GM21390 (cell line): ENCODE data around the gene ATP5MC3.

ENCODE experiments used
- ATAC-seq: cut with Tn5 transposase; IDR thresholded peaks from one replicate; pipeline ENCODE4 v1.9.1; 2021; ENCODE audit not compliant: unreplicated experiment

The ATP5MC3 gene

DNA sequence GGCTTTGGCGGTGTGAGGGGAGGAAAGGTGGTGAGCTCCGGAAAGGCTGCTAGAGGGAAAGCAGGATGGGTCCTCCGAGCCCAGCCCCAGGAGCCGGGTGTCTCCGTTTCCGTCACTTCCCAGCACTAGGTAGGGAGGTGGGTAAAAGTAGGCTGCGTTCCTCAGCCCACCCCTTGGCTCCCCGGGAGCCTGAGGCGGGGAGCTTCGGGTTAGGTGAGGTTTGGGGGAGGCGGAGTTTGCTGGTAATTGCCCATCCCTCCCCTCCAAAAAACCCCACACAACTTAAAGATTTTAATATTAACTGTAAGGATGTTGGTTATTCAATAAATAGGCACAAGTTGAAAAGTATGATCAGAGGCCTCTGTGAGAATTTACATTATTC is 13.0 kb downstream of the ATP5MC3 start:
- peak; percentile 23 for ATAC-seq

DNA sequence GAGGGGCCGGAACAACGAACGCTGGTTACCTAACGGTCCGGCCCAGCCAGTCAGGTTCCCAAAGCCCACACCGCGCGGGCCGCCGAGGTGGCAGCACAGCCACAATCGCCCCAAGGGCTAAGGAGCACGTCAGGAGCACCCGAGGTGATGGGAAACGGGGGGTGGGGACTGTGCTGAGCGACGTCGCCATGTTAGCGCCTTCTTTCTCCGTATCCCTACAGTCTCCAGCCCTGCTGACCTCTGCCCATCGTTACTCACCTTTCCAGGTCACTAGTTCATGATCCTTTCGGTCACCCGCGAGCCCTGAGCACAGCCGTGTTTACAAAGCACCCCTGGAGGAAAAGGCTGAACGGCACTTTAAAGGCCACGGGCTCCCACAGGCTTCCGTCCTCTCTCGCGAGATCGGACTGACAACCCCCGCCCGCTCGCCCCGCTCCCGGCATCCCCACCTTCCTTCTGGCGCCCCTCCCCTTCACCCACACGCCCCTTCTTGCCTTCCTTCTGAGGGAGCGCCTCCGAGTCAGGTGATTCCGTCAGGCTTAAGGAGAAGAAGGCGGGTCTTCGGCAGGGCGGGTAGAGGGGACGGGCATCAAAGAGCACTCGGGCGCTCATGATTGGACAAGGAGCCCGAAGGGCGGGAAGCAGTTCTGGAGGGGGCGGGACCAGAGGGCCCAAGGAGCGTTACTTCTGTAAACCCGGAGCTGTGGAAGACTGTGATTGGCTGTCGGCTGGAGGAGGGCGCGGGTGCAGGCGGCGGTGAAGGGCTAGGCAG is 13.5 kb downstream of the ATP5MC3 start, which contains the start of gene ATF2:
ATF2 (minus strand) TSS at position 412 of the 772 bp plus-strand sequence. CDS start 31,760 bp downstream, outside the sequence.
- ATAC-seq: peak; percentile 95

DNA sequence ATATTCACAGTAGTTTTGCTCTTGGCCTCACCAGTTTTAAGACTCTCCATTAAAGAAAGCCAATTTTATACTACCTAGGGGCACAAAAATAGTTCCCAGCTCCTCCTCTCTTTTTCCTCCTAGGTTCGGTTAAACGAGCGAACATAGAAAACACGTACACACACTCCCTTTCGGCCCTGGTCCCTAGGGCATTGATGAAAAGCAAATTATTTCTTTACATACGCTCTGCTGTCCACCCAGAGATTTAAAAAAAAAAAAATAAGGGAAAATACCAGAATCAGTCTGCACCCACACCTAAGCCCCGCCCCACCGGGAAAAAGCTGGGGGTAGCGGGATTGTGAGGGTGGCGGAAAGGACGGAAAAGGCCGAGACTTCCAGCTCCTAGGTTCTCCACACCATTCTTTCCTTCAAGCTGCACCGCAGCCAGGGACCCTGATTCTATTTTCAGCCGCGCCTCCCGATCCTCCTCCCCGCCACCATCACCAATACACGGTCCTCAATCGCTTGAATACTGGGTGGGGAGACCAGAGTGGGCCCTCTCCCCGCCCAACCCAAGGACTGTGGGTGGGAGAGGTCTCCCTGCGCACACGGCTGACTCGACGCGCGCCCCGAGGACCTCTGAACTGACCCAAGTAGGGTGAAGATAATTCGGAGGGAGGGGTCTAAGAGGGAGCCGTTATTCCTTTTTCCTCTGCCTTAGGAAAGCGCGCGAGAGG is 14.3 kb downstream of the ATP5MC3 start:
- ATAC-seq: peak; percentile 2

DNA sequence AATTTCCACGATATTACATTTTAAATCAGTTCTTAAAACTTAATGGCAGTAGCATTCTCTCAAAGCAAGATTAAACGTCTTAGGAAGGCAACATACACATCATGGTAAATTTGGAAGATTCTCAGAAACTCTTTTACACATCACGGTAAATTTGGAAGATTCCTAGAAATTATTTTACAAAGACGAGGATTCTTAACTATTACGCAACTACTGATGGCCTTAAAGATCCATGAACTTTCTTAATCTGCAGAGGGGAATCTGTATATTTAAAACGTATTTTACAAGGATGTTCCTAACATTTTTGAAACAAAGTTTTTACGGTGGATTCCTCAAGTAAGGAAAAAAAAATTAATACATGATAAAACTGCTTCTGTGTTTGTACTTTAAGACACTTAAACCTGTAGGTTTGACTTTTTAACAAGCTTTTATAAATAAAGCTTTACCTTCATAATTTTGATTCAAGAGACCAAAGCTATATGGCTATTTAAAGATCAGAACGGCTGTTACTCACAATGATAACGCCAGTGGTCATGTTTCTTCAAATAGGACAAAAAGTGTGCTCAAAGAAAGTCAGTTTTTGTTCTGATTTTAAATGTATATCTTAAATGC is 15.2 kb downstream of the ATP5MC3 start:
- ATAC-seq: no peak

DNA sequence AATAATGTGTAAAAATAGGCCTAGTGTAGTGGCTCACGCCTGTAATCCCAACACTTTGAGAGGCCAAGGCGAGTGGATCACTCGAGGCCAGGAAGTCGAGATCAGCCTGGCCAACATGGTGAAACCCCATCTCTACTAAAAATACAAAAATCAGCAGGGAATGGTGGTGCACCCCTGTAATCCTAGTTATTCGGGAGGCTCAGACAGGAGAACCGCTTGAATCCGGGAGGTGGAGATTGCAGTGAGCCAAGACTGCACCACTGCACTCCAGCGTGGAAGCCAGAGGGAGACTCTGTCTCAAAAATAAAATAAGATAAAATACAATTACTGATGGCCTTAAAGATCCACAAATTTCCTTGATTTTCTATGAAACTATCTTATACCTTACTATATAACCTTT is 17.3 kb downstream of the ATP5MC3 start:
- ATAC-seq: no peak

DNA sequence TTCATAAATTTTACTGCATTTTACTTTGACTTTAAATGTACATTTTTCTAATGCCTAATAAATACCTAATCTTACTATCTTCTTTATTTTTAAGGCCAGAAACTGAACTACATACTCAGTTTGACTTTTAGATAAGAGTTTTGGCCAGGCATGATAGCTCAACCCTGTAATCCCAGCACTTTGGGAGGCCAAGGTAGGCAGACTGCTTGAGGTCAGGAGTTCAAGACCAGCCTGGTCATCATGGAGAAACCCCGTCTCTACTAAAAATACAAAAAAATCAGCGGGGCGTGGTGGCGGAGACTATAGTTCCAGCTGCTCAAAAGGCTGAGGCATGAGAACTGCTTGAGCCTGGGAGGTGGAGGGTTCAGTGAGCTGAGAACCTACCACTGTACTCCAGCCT is 22.6 kb downstream of the ATP5MC3 start:
- no peak for ATAC-seq

DNA sequence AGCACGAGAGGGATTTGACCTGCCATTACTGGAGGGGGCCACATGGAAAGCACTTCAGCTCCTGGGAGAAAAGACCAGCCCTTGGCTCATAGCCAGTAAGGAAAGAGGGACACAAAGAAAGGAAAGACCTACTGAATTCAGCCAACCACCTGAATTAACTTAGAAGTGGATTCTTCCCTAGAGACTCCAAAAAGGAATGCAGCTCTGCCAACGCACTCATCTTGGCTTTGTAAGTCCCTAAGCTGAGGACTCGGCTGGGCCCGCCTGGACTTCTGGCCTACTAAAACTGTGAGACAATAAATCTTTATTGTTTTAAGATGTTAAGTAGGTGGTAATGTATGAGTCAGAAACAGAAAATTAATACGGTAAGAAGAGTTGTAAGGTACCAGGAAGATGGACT is 25.0 kb downstream of the ATP5MC3 start:
- ATAC-seq: no peak

DNA sequence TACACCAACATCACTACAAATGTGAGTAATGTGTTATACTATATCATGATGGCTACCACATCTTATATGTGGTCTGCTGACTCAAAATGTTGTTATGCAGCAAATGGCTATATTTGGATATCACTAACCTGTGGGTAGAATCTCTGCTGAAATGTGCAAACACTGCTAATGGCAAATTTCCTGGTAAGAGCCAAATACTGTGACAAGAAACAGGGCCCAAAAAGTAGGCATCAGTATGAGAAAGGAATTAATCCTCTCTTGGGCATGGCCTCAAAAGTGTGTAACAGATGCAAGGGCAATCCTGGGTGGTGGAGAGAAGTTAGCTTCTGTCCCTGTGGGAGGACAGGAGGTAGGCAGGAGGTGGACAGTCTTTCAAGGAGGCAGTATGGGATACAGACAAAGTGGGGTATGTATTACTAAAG is 26.8 kb downstream of the ATP5MC3 start:
- peak; percentile 69 for ATAC-seq

DNA sequence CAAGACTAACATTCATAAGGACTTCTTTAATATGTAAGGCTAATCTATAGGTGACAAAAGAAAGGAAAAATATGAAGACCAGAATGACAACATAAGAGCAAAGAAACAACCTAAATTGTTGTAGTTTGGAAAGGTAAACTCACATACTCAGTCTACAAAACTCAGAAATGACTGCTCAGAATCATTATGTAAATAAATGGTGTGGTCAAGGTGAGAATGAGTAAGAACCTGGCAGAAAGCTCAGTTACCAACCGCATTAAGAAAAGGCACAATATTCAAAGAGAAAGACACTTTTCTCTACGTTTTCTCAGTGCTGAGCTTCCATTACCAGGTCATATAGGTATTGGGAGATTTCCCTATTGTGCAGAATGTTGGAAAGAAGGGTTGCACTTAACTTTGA is 29.3 kb downstream of the ATP5MC3 start:
- ATAC-seq: peak; percentile 81

DNA sequence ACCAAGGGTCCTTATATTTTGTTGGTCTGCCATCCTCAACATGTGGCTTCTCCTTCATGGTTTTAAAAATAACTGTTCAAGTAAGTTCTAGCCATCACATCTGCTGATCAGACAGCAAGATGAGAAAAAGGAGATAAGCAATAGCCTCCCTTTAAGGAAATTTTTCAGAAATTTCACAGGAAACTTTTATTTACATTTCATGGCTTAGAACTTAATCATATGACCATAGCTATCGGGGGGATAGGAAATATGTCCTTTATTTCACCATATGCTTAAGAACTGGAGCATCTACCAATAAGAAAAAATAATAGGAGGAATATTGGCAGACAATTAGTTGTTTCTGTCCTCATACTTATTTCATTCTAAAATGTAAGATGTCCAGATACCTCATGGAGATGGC is 29.7 kb downstream of the ATP5MC3 start:
- no peak for ATAC-seq

DNA sequence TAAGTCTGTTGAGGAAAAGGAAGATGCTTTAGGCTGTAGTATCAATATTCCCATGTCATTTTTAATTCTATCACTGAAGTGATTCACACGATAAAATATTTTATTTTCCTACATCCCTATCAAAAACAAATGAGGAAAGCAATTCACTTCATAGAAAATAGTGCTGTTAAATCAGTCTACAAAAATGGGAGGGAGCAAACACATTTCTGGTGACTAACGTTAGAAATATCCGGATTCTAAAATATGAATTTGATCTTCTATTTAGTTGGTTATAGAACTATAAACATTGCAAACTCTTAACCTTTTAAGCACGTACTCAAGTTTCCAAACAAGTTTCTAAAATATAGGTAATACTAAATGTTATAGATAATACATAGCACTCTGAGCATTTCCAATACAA is 34.3 kb downstream of the ATP5MC3 start:
- ATAC-seq: no peak

DNA sequence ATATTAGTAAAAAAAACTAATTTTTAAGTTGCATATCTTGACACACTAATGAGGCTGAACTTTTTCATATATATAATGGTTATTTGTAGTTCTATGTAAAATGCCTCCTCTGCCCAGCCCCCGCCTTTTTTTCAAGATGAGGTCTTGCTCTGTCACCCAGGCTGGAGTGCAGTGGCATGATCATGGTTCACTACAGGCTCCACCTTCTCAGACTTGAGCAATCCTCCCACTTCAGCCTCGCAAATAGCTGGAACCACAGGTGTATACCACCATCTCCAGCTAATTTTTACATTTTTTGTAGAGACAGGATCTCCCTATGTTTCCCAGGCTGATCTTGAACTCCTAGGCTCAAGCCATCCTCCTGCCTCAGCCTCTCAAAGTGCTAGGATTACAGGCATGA is 37.8 kb downstream of the ATP5MC3 start:
- no peak for ATAC-seq

DNA sequence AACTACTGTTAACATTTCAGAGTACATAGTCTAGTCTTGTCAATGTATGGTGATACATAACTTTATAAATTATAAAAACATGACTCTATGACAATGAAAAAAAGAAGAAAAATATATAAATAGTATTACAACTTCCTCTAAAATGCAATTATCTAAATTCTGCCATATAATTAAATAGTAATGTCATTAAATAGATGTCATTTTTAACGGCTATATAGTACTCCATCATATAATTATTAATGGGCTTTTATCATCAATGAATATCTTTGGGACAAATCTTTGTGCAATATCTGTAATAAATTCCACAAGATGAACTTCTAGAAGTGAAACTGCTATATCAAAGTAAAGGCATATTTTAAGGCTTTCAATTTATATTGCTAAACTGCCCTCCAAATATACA is 38.3 kb downstream of the ATP5MC3 start:
- no peak for ATAC-seq

DNA sequence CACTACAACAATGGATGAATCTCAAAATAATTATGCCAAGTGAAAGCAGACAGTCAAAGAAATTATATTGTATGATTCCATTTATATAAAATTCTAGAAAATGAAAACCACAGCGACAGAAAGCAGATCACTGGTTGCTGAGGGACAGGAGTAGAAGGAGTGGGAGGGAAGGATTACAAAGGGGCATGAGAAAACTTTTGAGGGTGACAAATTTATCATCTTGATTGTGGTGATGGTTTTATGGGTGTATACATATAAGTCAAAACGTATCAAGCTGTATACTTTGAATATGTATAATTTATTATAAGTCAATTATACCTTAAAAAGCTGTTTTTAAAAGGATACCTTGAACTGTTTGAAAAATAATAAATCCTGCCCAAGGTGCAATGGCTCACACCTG is 41.2 kb downstream of the ATP5MC3 start:
- no peak for ATAC-seq

DNA sequence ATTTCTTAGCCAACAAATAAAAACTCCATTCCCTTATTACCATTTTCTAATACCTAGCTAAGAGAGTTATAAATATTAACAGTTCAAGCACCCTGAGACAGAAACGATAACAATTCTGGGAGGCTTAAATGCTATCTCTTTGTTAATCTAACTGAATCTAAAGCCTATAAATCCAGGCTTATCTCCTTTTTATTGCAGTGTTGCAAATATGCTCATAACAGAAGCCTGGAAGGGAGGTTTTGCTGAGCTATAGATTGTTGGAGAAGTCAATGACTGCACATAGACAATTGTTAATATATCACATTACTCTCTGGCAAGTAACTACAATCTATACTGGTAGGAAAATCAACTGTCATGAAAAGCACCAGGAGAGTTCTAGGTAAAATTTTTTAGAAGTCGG is 43.7 kb downstream of the ATP5MC3 start:
- ATAC-seq: no peak

DNA sequence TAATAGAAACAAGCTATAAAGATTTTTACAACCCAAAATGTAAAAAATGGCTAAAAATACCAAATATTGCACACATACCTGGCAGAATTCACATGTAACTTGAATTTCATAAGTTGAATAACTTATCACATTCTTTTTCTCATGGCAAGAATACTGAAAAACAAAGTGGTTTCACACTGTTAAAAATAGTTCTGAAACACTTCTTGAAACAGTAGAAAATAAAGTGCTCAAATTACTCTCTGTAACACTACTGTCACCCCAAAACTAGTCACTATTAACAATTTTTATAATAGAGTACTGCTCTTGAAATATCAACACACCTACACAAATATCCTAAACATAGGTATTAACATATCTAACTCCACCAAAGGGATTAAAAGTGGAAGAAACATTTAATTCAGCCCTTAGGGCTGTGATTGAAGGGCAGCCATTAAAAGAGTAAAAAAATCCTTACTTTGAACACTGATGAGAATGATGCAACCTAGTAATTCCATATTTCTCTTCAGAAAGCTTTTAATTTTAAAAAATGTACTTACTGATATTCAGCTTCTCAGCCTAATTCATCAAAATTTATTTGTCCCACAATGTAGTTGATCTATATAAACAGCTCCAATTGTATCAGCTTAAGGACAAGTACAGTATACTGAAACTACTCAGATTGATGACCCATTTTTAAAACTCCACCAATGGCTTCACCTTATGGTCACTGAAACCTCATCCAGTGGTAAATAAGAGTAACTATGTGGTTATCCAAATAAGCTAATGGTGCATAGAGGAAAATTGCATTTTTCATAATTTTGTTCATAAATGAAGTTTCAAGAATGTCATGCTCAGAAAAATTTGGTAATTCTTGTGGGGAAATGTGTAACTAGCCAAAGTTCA is 44.9 kb downstream of the ATP5MC3 start:
- peak; percentile 77 for ATAC-seq

DNA sequence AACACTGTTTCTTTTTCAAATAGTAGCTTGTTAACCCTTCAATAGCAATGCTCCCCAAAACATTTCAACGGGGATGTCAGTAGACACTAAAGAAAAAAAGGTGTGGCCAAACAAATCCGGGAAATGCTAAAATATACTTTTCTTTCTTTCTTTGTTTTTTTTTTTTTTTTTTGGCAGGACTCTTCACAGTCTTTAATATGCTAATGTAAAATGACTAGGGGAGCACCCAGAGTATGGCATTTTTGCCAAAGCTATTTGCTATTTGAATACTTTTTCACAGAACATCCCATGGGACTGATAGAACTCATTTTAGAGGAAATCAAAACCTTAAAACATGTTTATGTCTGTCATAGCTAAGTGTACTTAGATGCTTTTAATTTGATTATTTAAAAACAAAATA is 45.6 kb downstream of the ATP5MC3 start:
- no peak for ATAC-seq

DNA sequence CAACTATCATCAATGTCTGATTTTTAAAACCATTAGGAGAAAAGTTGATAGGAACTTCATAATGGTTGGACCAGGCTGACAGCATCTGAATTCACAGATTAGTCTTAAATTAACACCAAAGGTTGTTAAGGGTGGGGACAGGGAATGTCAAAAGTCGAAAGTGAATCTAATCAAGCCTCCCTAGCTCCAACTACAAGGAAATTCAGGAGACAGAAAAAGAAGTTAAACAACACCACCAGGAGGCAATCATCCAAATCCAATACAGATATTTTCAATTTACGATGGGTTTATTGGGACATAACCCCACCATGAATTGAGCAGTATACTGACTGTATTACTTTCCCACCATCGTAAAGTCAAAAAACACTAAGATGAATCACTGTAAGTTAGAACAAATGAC is 46.3 kb downstream of the ATP5MC3 start:
- no peak for ATAC-seq

DNA sequence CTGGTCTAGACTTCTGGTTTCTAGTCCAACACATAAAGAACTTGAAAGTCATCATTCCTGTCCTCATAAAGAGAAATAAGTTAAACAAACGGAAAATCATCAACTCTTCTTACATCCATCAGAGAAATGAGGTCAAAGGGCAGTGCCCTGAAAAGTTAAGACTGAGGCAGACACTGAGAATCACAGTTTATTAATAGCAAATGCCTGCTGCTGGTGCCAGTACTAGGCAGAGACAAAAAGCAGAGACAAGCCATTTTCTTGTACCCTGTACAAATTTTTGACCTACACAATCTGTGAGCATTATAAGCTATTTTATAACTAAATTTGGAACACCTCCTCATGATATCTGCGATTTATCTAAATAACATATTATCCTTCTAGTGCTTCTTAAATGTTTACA is 50.3 kb downstream of the ATP5MC3 start:
- no peak for ATAC-seq

DNA sequence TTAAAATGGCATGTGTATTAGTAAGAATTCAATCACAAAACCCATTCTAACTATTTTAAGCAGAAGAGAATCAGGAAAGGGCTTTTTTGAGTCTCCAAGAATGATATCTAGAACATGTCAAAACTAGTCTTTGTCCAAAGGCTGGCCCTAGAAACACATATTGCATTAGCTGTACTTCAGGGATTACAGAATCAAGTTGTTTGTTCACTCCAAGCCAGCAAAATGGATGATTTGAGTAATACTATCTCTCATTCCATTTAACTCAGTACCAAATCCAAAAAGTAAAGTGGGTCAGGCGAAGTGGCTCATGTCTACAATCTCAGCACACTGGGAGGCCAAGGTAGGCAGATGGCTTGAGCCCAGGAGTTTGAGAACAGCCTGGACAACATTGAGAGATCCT is 54.8 kb downstream of the ATP5MC3 start:
- no peak for ATAC-seq
